KMS-11 (cell line): ENCODE measurements around the gene S100A8.
"Not testable (repeated sequence)": the region's sequence is repeated elsewhere in the genome, so short reads cannot be mapped to it uniquely, and the experiment has no call there.

Experiments used
- H2AFZ ChIP-seq: fragments of 200-600 bp; sonication (generic); 2 replicates; pipeline ENCODE4 v1.6.1; 2016; ENCODE audit warnings: antibody characterized with exemption, mixed run types, low read depth
- H3K27ac ChIP-seq: fragments of 200-600 bp; sonication (generic); 2 replicates; pipeline ENCODE4 v1.6.1; 2016; ENCODE audit warnings: mild to moderate bottlenecking, mixed run types
- H3K27me3 ChIP-seq: fragments of 200-600 bp; sonication (generic); 2 replicates; pipeline ENCODE4 v1.6.1; 2017; ENCODE audit warnings: mild to moderate bottlenecking, low read depth, mixed run types, moderate library complexity; ENCODE audit not compliant: insufficient read depth
- H3K36me3 ChIP-seq: fragments of 200-600 bp; sonication (generic); 2 replicates; pipeline ENCODE4 v1.6.1; 2017; ENCODE audit warnings: mild to moderate bottlenecking, mixed run types; ENCODE audit not compliant: insufficient read depth
- H3K4me1 ChIP-seq: fragments of 200-600 bp; sonication (generic); 2 replicates; pipeline ENCODE4 v1.6.1; 2016; ENCODE audit warnings: mild to moderate bottlenecking, low read depth, mixed run types; ENCODE audit not compliant: poor library complexity, severe bottlenecking
- H3K4me2 ChIP-seq: fragments of 200-600 bp; sonication (generic); 2 replicates; pipeline ENCODE4 v1.7.0; 2016; ENCODE audit warnings: mild to moderate bottlenecking, mixed run types
- H3K4me3 ChIP-seq: fragments of 200-600 bp; sonication (generic); IDR thresholded peaks from 2 replicates; pipeline ENCODE4 v1.6.1; 2017; ENCODE audit warnings: low read depth, low read length, mixed read lengths; ENCODE audit not compliant: insufficient read depth
- H3K79me2 ChIP-seq: fragments of 200-600 bp; sonication (generic); 2 replicates; pipeline ENCODE4 v1.6.1; 2016; ENCODE audit warnings: low read depth, mixed run types; ENCODE audit not compliant: insufficient read depth
- H3K9ac ChIP-seq: fragments of 200-600 bp; sonication (generic); 2 replicates; pipeline ENCODE4 v1.6.1; 2016; ENCODE audit warnings: mild to moderate bottlenecking, mixed run types
- H4K20me1 ChIP-seq: fragments of 200-600 bp; sonication (generic); 2 replicates; pipeline ENCODE4 v1.6.1; 2016; ENCODE audit warnings: mild to moderate bottlenecking, mixed run types; ENCODE audit not compliant: insufficient read depth
- CTCF ChIP-seq: fragments of 200-600 bp; sonication (generic); conservative IDR thresholded peaks from 2 replicates; pipeline ENCODE4 v1.6.1; 2017; ENCODE audit warnings: low read depth, mild to moderate bottlenecking, antibody characterized with exemption, low read length, moderate library complexity, mixed read lengths

Gene S100A8

GRCh38 chr1:153350321-153350957 lies 40.4 kb downstream of the S100A8 start:
- no peak overlapping the region for H3K4me2 ChIP-seq
- no peak overlapping the region for H3K9ac ChIP-seq
- no peaks in the 10 kb centered on the region for H4K20me1 ChIP-seq
- no peak overlapping the region for H3K27ac ChIP-seq
- TF ChIP-seq CTCF, result no peak
- no peaks in the 10 kb centered on the region for H3K79me2 ChIP-seq
- no peak overlapping the region for H2AFZ ChIP-seq
- no peaks in the 10 kb centered on the region for H3K27me3 ChIP-seq
- H3K4me3 ChIP-seq, result no peak overlapping the region
- H3K4me1 ChIP-seq, result peaks cover 27% of the 10 kb centered on the region
- no peaks in the 10 kb centered on the region for H3K36me3 ChIP-seq

GRCh38 chr1:153349363-153350320 lies 41.2 kb downstream of the S100A8 start:
- Histone ChIP-seq H3K4me2 (no peak overlapping the region), H3K27me3 (no peaks in the 10 kb centered on the region), H3K9ac (no peak overlapping the region)

GRCh38 chr1:153348511-153349362 lies 42.1 kb downstream of the S100A8 start, which contains the start of gene PGLYRP4:
PGLYRP4 (minus strand) TSS chr1:153348841; CDS start chr1:153347932, 909 bp downstream.
- Histone ChIP-seq H3K4me2 (no peak within 1 kb of the TSS), H3K4me1 (peaks cover 38% of the 10 kb centered on the region), H4K20me1 (no peaks in the 10 kb centered on the region), H3K27ac (no peak within 1 kb of the TSS), H2AFZ (no peak within 1 kb of the TSS), H3K9ac (no peak within 1 kb of the TSS), H3K4me3 (no peak within 1 kb of the TSS), H3K27me3 (no peaks in the 10 kb centered on the region), H3K36me3 (no peaks in the 10 kb centered on the region), H3K79me2 (no peaks in the 10 kb centered on the region)
- TF ChIP-seq CTCF, result no peak

More at GRCh38 chr1:153349363-153350320, 41.2 kb downstream of the S100A8 start:
- Histone ChIP-seq H3K79me2 (no peaks in the 10 kb centered on the region), H4K20me1 (no peaks in the 10 kb centered on the region), H3K4me1 (peaks cover 31% of the 10 kb centered on the region), H3K27ac (no peak overlapping the region), H2AFZ (no peak overlapping the region), H3K36me3 (no peaks in the 10 kb centered on the region), H3K4me3 (no peak overlapping the region)
- no peak for TF ChIP-seq CTCF

- Histone ChIP-seq H3K4me1 (peaks cover 47% of the 10 kb centered on the region), H3K27me3 (no peaks in the 10 kb centered on the region)
- TF ChIP-seq CTCF, result no peak
These were observed 43.0 kb downstream of the S100A8 start for GRCh38 chr1:153347856-153348255.

GRCh38 chr1:153347049-153347448 lies 43.8 kb downstream of the S100A8 start:
- H3K79me2 ChIP-seq, result not testable (repeated sequence)

More at GRCh38 chr1:153347856-153348255, 43.0 kb downstream of the S100A8 start:
- Histone ChIP-seq H3K79me2 (no peaks in the 10 kb centered on the region), H4K20me1 (no peaks in the 10 kb centered on the region), H3K27ac (no peak overlapping the region), H2AFZ (no peak overlapping the region), H3K9ac (no peak overlapping the region), H3K4me2 (no peak overlapping the region), H3K36me3 (no peaks in the 10 kb centered on the region), H3K4me3 (no peak overlapping the region)

More at GRCh38 chr1:153347049-153347448, 43.8 kb downstream of the S100A8 start:
- not testable (repeated sequence) for H3K9ac ChIP-seq, H3K27me3 ChIP-seq, H3K27ac ChIP-seq, H4K20me1 ChIP-seq, H2AFZ ChIP-seq, H3K36me3 ChIP-seq, H3K4me3 ChIP-seq
- H3K4me2 ChIP-seq, result peak overlapping the region; percentile 72; the same call in 1 of the 2 replicates
- peaks cover 51% of the 10 kb centered on the region for H3K4me1 ChIP-seq
